HG02973 (cell line): Measurements from ENCODE around the gene COL1A1.

ENCODE experiments used
- ATAC-seq: cut with Tn5 transposase; IDR thresholded peaks from one replicate; pipeline ENCODE4 v1.9.1; 2021; ENCODE audit warnings: moderate library complexity; ENCODE audit not compliant: unreplicated experiment

Gene COL1A1

DNA sequence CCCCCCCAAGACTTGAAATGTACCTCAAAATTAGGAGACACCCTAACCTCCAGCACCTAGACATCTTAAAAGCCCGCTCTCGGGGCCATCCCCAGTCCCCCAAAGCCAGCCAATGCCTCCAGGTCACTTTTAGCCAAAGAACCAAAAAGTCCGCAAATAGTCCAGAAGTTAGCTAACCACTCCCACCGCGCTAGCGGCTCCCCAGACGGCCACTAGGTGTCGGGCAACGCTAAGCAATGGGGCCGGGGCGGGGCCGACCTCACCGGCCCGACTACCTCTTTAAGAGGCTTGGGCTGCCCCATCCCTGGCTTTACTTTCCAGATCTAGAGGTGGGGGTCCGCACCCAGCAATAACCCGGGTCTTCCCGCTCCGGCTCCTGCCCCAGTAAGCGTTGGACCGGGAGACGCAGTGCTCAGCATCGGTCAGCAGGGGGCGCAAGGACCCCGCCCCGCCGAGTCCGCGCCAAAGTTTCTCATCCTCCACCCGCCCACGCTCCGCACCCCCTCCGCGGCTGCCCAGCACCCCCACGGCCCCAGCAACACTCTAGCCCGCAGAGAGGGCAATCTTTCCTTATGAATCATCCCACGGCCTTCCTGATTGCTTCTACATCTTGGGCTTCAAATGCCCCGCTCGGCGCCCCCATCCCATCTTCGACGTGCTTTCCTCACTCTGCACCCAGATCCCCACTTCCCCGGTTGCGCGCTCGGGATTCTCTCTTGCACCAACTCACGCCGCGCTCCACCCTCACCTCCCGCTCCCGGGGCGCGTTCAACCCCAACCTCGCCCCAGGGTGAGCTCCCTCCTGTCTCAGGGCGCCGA lies 765 bp downstream of the COL1A1 start:
- peak; percentile 60 for ATAC-seq

DNA sequence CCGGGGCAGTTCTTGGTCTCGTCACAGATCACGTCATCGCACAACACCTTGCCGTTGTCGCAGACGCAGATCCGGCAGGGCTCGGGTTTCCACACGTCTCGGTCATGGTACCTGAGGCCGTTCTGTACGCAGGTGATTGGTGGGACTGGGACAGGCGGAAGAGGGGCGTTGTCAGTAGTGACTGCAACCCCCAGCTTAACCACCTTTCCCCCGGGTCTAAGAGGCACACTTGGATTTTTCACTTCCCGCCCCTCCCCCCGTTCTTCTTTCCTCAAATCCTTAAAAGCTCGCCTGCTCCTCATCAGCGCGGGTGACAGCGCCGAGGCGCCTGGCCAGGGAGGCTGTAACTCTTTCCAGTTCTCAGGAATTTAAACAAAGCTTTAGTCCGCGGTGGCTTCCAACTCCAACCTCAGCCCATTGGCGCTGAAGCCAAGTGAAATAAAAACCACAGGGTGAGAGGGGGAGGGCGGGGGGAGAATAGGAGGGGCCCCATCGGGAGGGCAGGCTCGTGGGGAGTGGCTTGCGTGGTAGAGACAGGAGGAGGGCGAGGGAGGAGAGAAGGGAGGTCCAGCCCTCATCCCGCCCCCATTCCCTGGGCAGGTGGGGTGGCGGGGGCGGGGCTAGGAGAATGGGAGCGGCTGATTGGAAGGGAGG lies 1.5 kb downstream of the COL1A1 start:
- ATAC-seq, result peak; percentile 24

DNA sequence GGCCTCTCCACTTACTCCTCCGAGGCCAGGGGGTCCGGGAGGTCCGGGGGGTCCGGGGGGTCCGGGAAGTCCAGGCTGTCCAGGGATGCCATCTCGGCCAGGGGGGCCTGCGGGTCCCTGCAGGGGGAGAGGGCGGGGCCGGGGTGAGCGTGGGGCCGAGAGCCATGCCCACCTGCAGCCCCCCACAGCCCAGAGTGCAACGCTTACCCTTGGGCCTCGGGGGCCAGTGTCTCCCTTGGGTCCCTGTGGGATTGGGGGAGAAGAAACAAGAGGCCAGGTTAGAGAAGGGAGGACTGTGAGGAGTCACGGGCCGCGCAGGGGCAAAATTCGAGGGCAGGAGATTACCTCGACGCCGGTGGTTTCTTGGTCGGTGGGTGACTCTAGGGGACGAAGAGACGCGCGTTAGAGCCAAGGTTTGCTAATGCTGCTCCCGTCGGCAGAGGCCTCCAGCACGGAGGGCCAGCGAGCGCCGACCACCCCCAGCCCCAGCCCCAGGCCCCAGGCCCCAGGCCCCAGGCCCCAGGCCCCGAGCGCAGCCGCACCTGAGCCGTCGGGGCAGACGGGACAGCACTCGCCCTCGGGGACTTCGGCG lies 2.1 kb downstream of the COL1A1 start:
- no peak for ATAC-seq

DNA sequence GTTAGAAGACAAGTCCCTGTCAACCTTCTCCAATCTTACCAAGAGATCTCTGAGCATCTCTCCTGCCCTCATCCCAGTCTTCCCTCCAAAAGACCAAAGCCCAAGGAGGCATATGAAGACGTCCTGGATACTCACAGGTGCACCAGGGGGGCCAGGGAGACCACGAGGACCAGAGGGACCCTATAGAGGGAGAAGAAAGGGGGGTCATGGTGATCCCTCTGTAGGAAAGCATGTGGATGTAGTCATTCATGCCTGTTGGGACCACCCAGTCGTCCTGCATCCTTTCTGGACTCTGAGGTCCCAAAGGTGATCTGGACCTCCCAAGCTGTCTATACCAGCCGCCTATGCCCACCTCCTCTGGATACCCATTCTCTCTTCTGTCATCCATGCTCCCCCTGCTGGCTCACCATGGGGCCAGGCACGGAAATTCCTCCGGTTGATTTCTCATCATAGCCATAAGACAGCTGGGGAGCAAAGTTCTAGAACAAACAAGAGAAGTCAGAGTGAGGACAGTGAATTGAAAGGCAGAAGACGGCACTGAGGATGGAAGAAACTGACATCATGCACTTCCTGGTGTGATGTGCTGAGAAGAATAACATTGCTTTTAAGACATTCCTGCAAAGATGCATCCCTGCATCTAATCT lies 3.3 kb downstream of the COL1A1 start:
- ATAC-seq, result no peak

DNA sequence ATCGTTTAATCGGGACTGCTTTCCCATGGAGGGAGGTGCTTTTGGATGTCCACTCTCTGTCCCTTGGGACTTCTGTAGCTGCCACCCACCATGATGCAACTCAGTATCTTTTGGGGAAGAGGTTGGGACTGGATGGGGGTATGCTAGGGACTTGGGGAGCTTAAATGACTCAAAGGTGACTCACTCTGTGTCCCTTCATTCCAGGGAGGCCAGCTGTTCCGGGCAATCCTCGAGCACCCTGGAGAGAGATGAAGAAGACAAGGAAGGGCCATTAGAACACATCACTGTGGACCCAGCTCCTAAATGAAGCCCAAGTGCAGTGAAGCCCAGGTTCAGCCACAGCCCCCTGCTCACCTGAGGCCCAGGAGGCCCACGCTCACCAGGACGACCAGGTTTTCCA lies 4.6 kb downstream of the COL1A1 start:
- ATAC-seq, result no peak

DNA sequence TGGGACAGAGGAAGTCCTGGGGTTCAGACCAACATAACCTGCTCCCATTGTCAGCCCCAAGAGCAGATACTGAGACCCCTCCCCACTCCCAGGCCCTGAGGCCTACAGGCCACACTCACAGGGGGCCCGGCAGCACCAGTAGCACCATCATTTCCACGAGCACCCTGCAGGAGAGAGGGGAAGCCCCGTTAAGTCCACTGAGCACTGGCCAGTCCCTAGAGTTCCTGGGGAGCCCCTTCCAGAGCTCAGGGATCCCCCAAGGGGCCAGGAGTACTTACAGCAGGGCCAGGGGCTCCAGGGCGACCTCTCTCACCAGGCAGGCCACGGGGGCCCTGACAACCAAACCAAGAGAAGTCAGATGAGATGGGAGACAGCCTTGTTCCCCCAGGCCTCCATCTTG lies 5.4 kb downstream of the COL1A1 start:
- no peak for ATAC-seq

DNA sequence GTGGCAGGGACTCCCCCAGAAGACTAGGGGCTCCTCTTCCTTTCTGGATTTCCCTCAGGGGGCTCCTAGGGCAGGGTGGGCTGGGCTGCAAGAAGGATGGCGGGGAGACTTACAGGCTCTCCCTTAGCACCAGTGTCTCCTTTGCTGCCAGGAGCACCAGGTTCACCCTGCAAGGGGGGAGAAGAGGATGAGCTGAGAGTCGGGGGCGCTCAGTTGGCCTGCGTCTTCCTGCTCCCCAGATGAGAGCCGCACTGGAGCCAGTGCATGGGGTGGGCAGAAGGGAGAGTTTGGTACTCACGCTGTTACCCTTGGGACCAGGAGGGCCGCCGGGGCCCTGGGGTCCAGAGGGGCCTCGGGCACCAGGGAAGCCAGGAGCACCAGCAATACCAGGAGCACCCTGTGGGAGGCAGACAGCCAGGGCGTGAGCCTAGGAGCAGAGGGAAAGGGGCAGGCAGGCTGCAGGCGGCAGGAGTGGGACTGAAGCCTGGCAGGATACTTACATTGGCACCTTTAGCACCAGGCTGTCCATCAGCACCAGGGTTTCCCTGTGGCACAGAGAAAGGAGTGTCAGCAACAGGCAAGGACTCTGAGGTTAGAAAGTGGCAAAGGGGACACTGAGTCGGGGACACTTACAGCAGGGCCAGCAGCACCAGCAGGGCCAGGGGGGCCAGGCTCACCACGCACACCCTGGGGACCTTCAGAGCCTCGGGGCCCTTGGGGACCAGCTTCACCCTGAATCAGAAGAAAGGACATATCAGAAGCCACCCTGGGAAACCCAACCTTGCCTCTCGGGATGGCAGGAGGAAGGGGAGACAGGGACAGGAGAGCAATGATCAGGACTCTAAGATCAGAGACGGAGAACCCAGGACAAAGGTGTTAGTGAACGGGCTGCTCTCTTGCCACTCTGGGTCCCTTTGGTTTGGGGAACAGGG lies 6.2 kb downstream of the COL1A1 start:
- ATAC-seq, result no peak

DNA sequence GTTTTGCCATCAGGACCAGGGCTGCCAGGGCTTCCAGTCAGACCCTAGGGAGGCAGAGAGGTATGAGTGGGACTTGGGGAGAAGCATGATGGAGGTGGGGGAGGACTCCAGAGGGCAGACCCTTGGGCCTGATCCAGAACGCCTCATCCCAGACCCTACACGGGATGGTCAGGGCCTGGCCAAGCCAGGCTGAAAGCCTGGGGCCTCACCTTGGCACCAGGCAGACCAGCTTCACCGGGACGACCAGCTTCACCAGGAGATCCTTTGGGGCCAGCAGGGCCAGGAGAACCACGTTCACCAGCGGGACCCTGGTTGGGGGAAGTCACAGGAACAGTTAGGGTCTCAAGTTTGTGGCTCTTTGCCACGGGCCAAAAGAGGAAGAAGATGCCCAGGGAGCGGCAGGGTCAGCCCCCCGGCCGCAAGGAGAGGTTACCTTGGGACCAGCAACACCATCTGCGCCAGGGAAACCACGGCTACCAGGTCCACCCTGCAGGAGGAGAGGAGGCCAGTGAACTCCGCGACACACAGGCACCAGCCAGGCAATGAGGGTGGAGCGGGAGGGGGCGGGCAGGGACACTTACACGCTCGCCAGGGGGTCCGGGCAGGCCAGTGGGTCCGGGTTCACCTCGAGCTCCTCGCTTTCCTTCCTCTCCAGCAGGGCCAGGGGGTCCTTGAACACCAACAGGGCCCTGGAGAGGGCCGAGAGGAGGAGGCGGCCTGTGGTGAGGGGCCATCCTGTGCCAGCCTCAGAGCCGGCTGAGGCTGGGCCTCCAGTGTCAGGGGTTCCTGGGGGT lies 7.1 kb downstream of the COL1A1 start:
- ATAC-seq, result no peak

DNA sequence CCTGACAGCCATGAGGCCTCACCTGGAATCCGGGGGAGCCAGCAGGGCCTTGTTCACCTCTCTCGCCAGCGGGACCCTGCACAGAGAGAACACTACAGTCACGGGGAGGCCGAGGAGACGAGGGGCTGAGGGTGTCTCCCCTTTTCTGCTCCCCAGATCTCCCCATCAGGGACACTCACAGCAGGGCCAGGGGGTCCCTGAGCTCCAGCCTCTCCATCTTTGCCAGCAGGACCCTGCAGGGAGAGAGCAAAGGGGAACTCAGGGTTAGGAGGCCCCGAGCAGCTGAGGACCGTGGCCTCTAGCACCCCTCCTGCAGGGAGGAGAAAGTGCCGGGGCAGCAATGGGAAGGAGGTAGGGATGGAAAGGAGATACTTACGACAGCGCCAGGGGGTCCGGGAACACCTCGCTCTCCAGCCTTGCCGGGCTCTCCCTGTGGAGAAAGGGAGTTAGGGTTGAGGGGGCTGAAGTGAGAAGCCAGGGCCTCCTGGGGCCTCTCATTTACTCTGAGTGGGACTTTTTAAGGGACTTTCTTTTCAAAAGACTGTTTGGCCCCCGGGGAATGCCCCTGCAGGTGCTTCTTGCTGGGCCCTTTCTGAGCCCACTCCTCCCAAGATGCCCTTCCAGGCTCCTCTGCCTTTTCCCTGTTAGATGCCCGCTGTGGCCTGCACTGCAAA lies 8.7 kb downstream of the COL1A1 start:
- ATAC-seq, result no peak

DNA sequence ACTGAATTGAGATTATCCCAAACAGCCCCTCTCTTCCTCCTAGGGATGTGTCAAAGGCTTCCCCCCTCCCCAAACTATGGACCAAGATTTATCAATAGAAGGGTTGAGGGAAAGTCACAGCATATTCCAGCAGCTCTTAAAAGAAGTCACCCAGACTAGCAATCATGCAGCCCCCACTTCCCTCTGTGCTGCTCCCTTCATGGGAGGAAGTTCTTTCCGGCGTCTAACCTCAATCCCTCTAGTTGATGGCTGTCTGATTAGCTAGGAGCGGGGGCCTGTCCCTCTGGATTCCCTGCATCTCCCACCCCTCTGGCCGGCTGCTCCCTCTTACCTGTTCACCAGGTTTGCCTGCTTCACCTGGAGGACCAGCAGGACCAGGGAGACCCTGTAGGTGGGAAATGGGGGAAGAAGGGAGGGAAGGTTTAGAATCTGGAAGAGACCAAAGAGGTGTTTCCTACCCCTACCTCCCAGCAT lies 9.2 kb downstream of the COL1A1 start:
- no peak for ATAC-seq

DNA sequence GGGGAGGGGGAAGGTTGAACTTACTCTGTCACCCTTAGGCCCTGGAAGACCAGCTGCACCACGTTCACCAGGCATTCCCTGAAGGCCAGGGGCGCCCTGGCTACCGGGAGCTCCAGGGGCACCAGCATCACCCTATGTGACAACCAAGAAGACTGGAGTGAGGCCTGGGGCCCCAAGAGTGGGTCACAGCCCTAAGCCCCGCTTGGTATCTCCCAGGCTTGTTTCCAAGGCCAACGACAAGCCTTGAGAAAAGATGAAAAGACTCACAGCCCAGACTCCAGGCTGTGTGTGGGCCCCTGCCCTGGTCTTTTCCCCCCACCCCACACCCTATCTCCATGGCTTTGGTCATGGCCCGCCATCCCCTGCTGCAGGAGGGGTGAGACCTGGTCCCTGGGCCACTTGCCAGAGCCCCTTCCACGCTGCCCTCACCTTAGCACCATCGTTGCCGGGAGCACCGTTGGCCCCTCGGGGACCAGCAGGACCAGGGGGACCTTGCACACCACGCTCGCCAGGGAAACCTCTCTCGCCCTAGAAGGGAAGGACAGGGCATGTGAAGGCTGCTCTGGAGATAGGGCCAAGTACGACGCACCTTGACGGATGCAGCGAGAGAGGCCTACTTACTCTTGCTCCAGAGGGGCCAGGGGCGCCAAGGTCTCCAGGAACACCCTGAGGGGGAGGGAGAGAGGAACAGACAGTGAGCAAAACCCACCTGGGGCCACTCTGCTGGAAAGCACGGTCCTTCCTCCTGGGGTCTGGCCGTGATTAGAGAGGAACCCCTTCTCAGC lies 9.9 kb downstream of the COL1A1 start:
- ATAC-seq, result no peak

DNA sequence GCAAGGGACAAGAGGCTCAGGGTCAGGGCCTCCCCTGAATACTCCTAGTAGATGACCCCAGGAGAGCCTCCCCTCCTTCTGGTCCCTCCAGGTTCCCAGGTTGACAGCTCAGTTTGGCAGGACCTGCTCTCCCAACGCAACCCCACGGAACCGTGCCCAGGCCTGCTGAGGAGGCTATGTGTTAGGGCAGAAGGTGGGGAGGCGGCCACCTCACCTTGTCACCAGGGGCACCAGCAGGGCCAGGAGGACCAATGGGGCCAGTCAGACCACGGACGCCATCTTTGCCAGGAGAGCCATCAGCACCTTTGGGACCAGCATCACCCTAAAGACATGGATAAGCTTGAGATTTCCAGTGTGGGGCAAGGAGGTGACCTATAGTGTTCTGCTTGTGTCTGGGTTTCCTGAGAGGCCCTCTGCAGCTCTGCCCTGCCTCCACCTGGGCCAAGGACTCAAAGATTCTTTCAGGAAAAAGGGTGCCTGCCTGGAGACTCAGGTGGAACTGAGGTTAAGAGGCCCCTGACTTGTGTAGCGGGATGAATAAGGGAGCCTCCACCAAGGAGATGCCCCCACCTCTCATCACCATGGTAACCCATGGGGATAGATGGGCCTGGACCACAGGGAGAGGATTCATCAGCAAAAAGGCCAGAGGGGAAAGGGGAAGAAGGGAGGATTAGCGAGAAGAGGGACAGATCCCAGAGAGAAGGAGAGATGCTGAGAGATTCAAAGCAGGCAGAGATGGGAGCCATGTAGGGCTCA lies 10.7 kb downstream of the COL1A1 start:
- ATAC-seq, result no peak

DNA sequence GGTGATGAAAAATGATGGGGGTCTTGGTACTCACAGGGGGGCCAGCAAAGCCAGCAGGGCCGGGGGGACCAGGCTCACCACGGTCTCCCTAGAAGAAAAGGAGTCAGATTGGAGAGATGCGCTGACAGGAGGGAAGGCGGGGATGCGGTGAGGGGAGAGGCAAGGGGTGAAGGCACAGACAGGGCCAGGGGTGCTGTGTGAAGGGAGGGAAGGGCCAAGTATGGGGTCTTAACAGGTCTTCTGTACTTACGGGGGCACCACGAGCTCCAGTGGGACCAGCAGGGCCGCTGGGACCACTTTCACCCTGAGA lies 11.2 kb downstream of the COL1A1 start:
- ATAC-seq, result no peak

DNA sequence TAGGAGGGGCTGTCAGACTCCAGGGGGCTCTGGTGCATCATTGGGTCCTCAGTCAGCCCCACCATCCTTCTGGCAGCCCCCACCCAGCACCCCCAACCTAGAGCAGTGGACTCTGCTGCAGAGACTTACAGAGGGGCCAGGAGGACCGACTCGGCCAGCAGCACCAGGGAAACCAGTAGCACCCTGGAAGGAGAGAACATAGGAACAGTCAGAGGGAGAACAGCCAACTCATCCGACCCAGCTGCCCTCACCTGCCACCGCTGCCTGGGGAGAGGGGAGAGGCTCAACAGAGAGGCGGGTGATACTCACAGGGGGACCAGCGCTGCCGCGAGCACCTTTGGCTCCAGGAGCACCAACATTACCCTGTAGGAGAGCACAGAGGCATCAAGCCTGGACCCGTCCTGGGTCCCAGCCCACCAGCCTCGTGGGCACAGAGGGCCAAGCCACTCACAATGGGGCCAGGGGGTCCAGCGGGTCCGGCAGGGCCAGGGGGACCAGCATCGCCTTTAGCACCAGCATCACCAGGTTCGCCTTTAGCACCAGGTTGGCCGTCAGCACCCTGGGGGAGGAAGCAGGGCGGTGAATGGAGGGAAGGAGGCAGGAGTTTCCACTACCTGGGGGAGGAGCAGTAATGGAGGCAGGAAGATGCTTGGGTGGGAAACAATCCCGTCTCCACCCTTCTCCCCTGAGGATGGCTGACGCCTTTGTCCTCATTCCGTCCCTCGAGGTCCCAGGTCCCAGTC lies 11.7 kb downstream of the COL1A1 start:
- no peak for ATAC-seq

DNA sequence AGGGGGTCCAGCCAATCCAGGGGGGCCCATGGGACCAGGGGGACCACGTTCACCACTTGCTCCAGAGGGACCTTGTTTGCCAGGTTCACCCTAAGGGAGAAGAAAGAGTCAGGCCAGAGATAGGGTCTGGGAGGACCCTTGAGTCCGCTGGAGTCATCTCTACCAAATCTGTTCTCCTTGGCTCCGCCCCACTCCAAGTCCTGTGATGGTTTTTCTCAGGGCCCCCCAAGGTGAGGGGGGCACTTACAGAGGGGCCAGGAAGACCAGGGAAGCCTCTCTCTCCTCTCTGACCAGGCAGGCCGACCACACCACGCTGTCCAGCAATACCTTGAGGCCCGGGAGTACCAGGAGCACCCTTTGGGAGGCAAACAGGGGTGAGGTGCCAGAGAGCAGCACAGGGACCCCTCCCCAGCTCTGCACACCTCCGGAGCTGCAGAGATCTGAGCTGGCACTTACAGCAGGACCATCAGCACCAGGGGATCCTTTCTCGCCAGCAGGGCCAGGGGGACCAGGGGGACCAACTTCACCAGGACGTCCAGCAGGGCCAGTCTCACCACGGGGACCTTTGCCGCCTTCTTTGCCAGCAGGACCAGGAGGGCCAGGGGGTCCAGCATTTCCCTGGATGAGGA lies 12.4 kb downstream of the COL1A1 start:
- ATAC-seq, result no peak

DNA sequence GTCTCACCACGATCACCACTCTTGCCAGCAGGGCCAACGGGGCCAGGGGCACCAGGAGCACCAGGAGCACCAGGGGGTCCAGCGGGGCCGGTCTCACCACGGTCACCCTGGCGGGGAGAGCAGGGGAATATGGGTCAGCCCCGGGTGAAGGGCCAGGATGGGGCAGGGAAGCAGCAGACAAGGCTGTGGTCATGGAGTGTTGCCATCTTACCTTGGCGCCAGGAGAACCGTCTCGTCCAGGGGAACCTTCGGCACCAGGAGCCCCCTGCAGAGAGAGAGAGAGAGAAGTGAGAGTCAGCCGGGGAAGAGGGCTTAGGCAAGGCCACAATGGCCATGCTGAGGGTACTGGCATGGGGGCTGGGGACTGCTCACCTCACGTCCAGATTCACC lies 12.9 kb downstream of the COL1A1 start:
- no peak for ATAC-seq
